PC-3 (cell line): ENCODE data around the gene MTRFR.

Source experiments
- EZH2phosphoT487 ChIP-seq: fragments of 300-600 bp; sonication (generic); IDR thresholded peaks from 2 replicates; pipeline ENCODE4 v1.6.1; 2018; ENCODE audit warnings: mild to moderate bottlenecking, antibody characterized with exemption, low read length, borderline replicate concordance
- TF ChIP-seq, protein P1 (sequence below): fragments of 300-600 bp; sonication (generic); conservative IDR thresholded peaks from 2 replicates; pipeline ENCODE4 v1.5.1; 2017; ENCODE audit warnings: antibody characterized with exemption, low read depth, mild to moderate bottlenecking, low read length

DNA sequence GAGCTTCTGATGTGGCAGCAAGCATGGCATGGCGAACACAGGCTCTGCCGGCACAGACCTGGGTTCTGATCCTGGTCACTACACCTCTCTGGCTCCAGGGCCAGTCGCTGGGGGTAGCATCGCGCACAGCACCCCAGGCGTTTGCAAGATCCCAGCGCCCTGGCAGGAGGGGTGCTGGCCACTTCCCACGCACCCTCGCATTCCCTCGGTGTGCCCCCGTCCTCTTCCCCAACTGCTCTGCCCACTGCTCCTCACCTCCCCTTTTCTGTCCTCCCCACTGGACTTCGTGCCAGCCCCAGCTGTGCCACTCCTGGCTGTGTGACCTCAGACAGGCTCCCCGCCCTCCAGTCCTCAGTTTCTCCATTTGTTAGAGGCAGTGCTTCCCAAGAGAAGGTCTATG lies 35.6 kb downstream of the MTRFR start:
- TF ChIP-seq, protein P1, sequence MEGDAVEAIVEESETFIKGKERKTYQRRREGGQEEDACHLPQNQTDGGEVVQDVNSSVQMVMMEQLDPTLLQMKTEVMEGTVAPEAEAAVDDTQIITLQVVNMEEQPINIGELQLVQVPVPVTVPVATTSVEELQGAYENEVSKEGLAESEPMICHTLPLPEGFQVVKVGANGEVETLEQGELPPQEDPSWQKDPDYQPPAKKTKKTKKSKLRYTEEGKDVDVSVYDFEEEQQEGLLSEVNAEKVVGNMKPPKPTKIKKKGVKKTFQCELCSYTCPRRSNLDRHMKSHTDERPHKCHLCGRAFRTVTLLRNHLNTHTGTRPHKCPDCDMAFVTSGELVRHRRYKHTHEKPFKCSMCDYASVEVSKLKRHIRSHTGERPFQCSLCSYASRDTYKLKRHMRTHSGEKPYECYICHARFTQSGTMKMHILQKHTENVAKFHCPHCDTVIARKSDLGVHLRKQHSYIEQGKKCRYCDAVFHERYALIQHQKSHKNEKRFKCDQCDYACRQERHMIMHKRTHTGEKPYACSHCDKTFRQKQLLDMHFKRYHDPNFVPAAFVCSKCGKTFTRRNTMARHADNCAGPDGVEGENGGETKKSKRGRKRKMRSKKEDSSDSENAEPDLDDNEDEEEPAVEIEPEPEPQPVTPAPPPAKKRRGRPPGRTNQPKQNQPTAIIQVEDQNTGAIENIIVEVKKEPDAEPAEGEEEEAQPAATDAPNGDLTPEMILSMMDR: no peak
- no peak for TF ChIP-seq EZH2phosphoT487
